ENCODE data around the gene SMIM38. TPM values are rescaled to one million over a fixed set of nuclear protein-coding genes. Genes with fewer than 3 reads are reported as not detected.
"Not testable (repeated sequence)": the region's sequence is repeated elsewhere in the genome, so short reads cannot be mapped to it uniquely, and the experiment has no call there.

SMIM38 gene
- total RNA-seq, 1 donor from 2014 or later, result not detected

DNA sequence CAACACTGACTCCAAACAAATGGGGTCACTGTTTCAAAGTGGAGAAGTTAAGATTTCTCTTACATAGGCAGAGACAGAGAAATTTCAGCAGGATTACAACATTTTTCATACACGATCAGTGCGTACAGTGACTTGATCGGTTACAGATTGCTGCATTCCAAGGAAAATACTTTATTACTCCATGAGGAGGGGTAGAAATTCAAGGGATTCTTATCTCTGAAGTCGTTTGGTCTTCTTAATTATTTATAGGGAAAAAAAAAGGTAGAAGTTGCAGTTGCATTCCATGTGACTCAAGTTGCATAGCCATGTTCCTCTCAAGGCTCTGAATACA, 10.7 kb upstream of the SMIM38 start:
- no peak for DNase-seq (ENCODE audit: low read depth)
- Histone ChIP-seq H3K4me3 (ENCODE audit: low read depth, low read length) (no peak overlapping the region), H3K27me3 (ENCODE audit: control insufficient read depth, insufficient read depth, low read length) (no peaks in the 10 kb centered on the region), H3K36me3 (ENCODE audit: control insufficient read depth, insufficient read depth, low read length) (no peaks in the 10 kb centered on the region)
- TF ChIP-seq, protein P1, sequence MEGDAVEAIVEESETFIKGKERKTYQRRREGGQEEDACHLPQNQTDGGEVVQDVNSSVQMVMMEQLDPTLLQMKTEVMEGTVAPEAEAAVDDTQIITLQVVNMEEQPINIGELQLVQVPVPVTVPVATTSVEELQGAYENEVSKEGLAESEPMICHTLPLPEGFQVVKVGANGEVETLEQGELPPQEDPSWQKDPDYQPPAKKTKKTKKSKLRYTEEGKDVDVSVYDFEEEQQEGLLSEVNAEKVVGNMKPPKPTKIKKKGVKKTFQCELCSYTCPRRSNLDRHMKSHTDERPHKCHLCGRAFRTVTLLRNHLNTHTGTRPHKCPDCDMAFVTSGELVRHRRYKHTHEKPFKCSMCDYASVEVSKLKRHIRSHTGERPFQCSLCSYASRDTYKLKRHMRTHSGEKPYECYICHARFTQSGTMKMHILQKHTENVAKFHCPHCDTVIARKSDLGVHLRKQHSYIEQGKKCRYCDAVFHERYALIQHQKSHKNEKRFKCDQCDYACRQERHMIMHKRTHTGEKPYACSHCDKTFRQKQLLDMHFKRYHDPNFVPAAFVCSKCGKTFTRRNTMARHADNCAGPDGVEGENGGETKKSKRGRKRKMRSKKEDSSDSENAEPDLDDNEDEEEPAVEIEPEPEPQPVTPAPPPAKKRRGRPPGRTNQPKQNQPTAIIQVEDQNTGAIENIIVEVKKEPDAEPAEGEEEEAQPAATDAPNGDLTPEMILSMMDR (IDR thresholded peaks at IDR 0.05; ENCODE audit: insufficient read depth, low read length, poor library complexity, severe bottlenecking), result no peak

DNA sequence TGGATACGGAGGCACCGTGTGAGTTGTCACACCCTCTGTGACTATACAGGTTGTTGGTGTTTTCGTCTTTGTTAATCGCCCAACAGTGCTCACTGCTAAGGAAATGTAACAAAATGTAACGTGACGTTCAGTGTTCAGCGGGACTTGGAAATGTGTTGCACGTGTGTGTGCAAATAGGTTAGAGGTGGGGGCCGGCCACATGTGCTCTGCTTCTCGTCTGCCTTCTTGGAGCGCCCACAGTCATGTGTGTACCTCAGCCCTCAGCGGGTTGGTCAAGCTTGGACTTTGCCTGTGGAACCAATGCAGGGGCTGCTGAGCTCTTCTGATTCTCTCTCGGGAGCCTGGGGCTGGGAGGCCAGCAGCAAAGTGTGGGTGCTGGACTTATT, 7.4 kb upstream of the SMIM38 start:
- no peak overlapping the region for H3K4me3 ChIP-seq (ENCODE audit: low read depth, low read length)
- no peaks in the 10 kb centered on the region for H3K36me3 ChIP-seq (ENCODE audit: control insufficient read depth, insufficient read depth, low read length)
- H3K27me3 ChIP-seq (ENCODE audit: control insufficient read depth, insufficient read depth, low read length), result no peaks in the 10 kb centered on the region
- DNase-seq (ENCODE audit: low read depth), result no peak
- TF ChIP-seq, protein P1 (IDR thresholded peaks at IDR 0.05; ENCODE audit: insufficient read depth, low read length, poor library complexity, severe bottlenecking), result no peak

DNA sequence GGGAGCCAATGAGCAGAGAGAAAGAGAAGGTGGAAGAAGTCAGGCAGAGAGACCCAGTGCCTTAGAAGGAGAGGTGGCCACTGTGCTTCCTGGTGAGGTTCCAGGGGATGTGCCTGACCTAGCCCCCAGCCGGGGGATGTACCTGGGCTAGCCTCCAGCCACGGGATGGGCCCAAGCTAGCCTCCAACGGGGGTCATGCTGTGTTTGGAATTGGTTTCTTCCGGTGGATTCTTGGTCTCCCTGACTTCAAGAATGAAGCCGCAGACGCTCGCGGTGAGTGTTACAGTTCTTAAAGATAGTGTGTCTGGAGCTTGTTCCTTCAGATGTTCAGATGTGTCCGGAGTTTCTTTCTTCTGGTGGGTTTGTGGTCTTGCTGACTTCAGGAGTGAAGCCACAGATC, 6.9 kb upstream of the SMIM38 start:
- Histone ChIP-seq H3K27me3 (ENCODE audit: control insufficient read depth, insufficient read depth, low read length) (no peaks in the 10 kb centered on the region), H3K36me3 (ENCODE audit: control insufficient read depth, insufficient read depth, low read length) (no peaks in the 10 kb centered on the region), H3K4me3 (ENCODE audit: low read depth, low read length) (no peak overlapping the region)
- DNase-seq (ENCODE audit: low read depth), result no peak
- TF ChIP-seq, protein P1 (IDR thresholded peaks at IDR 0.05; ENCODE audit: insufficient read depth, low read length, poor library complexity, severe bottlenecking), result no peak

DNA sequence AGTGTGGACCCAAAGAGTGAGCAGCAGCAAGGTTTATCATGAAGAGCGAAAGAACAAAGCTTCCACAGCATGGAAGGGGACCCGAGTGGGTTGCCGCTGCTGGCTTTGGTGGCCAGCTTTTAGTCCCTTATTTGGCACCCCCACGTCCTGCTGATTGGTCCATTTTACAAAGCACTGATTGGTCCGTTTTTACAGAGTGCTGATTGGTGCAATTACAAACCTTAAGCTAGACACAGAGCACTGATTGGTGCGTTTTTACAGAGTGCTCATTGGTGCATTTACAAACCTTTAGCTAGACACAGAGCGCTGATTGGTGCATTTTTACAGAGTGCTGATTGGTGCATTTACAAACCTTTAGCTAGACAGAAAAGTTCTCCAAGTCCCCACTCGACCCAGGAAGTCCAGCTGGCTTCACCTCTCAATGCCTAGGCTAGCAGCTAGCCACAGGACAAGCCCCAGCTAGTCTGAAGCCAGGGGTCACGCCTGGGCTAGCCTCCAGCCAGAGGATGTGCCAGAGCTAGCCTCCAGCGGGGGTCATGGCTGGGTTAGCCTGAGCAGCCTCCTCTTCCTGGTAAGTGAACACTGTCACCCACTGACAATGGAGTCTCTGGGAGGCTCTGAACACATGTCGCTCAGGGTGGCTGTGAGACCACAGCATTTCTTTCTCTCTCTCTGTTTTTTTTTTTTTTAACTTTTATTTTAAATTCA, 6.2 kb upstream of the SMIM38 start:
- H3K4me3 ChIP-seq (ENCODE audit: low read depth, low read length); H3K36me3 ChIP-seq (ENCODE audit: control insufficient read depth, insufficient read depth, low read length); H3K27me3 ChIP-seq (ENCODE audit: control insufficient read depth, insufficient read depth, low read length); DNase-seq (ENCODE audit: low read depth): not testable (repeated sequence)

DNA sequence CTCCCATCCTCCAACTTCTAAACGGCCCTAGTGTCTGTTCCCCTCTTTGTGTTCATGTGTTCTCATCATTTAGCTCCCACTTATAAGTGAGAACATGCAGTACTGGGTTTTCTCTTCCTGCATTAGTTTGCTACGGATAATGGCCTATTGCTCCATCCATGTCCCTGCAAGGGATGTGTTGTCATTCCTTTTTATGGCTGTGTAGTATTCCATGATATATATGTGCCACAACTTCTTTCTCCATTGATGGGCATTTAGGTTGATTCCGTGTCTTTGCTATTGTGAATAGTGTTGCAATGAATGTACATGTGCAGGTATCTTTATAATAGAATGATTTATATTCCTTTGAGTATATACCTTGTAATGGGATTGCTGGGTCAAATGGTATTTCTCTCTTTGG, 5.6 kb upstream of the SMIM38 start:
- H3K27me3 ChIP-seq (ENCODE audit: control insufficient read depth, insufficient read depth, low read length), result no peaks in the 10 kb centered on the region
- TF ChIP-seq, protein P1 (IDR thresholded peaks at IDR 0.05; ENCODE audit: insufficient read depth, low read length, poor library complexity, severe bottlenecking), result no peak
- no peak overlapping the region for H3K4me3 ChIP-seq (ENCODE audit: low read depth, low read length)
- no peaks in the 10 kb centered on the region for H3K36me3 ChIP-seq (ENCODE audit: control insufficient read depth, insufficient read depth, low read length)
- no peak for DNase-seq (ENCODE audit: low read depth)

DNA sequence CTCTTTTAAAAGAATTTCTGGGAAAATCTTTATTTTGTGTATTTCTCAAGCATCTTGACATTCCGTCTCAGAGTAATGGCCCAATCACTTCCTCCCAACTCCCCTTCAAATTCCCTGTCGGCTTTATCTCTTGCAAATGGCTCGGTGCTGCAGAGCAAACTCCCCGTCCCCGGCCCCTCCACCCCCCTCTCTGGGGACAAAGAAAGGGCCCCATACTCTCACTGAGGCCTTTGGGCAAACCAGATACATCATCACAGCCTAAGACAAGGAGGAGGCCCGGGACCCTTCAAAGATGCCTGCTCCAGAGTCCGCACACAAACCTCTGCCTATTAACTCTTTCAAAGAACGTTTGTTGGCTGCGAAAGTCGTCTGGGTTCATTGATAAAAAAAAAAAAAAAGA, 3.9 kb upstream of the SMIM38 start:
- DNase-seq (ENCODE audit: low read depth), result no peak
- no peaks in the 10 kb centered on the region for H3K36me3 ChIP-seq (ENCODE audit: control insufficient read depth, insufficient read depth, low read length)
- TF ChIP-seq, protein P1 (IDR thresholded peaks at IDR 0.05; ENCODE audit: insufficient read depth, low read length, poor library complexity, severe bottlenecking), result no peak
- no peaks in the 10 kb centered on the region for H3K27me3 ChIP-seq (ENCODE audit: control insufficient read depth, insufficient read depth, low read length)
- no peak overlapping the region for H3K4me3 ChIP-seq (ENCODE audit: low read depth, low read length)
